Fibroblast of lung (primary cell): Measurements from ENCODE around the gene PF4V1.

Source experiments
- CTCF ChIP-seq, 2 donors: IDR thresholded peaks in 1 of 2; conservative IDR thresholded peaks in 1 of 2; 1 replicate in 1 of 2; 2 replicates in 1 of 2; pipeline ENCODE4 v1.5.1; 2011 to 2012; ENCODE audit warnings: low read length in 2 of 2, control low read depth in 1 of 2, inconsistent platforms in 1 of 2, low read depth in 1 of 2, mild to moderate bottlenecking in 1 of 2
- EZH2 ChIP-seq: IDR thresholded peaks from 2 replicates; pipeline ENCODE4 v1.5.1; 2012; ENCODE audit warnings: low read length, control low read depth, mild to moderate bottlenecking; ENCODE audit errors: missing control alignments

GRCh38 chr4:73844345-73844744 lies 8.8 kb upstream of the PF4V1 start:
- TF ChIP-seq CTCF (conservative IDR thresholded peaks at IDR 0.05 in 1 of 2, IDR thresholded peaks at IDR 0.05 in 1 of 2; ENCODE audit: low read depth in 1 of 2, low read length in 2 of 2) (no peak), EZH2 (no peak)
